ENCODE measurements around the gene ABCC9.
"Not testable (repeated sequence)": the region's sequence is repeated elsewhere in the genome, so short reads cannot be mapped to it uniquely, and the experiment has no call there.

ABCC9 gene

DNA sequence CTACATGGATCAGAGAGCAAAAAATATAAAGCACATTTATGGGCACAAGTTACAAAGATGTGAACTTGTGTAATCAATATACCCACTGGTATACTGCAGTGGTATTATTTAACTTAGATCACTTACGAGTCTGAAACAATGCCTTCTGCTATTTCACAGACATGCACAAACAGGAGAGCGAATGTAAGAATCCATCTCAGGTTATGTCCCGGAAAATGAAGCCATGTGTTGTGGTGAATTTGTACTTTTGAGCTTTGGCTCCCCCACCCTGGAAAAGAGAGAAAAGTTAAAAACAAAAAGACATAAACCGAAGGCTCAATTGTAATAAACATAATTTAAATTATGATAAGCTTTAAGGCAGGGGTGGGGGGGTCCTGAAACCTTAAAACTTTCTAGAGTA lies 7.6 kb downstream of the ABCC9 start:
- no peak for DNase-seq (ENCODE audit: low spot score)

- not testable (repeated sequence) for DNase-seq (ENCODE audit: low spot score)
Measured at GRCh38 chr12:21929972-21930371, 11.3 kb downstream of the ABCC9 start.

- DNase-seq (ENCODE audit: low spot score) = no peak
Measured at GRCh38 chr12:21925296-21925913, 15.8 kb downstream of the ABCC9 start.

DNA sequence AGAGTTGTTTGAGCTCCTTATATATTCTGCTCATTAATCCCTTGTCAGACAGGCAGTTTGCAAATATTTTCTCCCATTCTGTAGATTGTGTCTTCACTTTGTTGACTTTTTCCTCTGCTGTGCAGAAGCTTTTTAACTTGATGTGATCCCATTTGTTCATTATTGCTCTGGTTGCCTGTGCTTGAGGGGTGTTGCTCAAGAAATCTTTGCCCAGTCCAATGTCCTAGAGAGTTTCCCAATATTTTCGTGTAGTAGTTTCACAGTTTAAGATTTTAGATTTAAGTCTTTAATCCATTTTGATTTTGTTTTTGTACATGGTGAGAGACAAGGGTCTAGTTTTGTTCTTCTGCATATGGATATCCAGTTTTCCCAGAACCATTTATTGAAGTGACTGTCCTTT lies 19.8 kb downstream of the ABCC9 start:
- DNase-seq (ENCODE audit: low spot score) = no peak

DNA sequence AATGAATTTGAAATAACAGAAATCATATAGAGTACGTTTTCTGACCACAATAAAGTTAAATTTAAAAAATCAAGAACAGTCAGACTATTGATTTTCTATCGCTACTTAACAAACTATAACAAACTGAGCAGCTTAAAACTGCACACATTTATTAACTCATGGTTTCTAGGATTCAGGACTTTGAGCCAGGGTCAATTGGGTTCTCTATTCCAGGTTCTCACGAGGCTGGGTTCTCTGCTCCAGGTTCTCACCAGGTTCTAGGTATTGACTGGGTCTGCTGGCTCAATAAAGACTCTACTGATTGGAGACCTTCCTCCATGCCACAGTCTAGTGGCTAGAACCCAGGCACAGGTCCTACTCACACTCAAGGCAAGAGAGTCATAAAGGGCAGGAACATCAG lies 22.8 kb downstream of the ABCC9 start:
- no peak for DNase-seq (ENCODE audit: low spot score)

GRCh38 chr12:21913823-21914222 lies 27.4 kb downstream of the ABCC9 start:
- no peak for DNase-seq (ENCODE audit: low spot score)

DNA sequence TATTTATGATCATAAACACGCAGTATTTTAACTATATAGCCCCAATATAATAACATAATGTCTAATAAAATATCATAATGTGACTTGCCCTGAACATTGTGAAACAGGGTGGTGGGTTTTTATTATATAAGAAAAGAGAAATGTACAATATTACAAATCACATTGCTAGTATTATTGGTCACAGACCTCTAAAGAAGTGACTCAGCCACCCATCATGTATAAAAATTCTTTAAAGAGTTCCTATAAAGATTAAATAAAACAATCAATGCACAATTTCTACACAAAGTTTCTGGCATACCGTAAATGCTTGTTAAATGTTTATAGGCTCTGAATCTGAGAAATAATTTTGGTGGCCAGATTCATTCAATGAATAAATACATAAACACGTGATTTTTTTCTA lies 28.9 kb downstream of the ABCC9 start:
- DNase-seq (ENCODE audit: low spot score) = no peak

- DNase-seq (ENCODE audit: low spot score) = no peak
Measured at GRCh38 chr12:21911832-21912231, 29.4 kb downstream of the ABCC9 start.

- DNase-seq (ENCODE audit: low spot score) = no peak
Measured at GRCh38 chr12:21910657-21911056, 30.6 kb downstream of the ABCC9 start.

DNA sequence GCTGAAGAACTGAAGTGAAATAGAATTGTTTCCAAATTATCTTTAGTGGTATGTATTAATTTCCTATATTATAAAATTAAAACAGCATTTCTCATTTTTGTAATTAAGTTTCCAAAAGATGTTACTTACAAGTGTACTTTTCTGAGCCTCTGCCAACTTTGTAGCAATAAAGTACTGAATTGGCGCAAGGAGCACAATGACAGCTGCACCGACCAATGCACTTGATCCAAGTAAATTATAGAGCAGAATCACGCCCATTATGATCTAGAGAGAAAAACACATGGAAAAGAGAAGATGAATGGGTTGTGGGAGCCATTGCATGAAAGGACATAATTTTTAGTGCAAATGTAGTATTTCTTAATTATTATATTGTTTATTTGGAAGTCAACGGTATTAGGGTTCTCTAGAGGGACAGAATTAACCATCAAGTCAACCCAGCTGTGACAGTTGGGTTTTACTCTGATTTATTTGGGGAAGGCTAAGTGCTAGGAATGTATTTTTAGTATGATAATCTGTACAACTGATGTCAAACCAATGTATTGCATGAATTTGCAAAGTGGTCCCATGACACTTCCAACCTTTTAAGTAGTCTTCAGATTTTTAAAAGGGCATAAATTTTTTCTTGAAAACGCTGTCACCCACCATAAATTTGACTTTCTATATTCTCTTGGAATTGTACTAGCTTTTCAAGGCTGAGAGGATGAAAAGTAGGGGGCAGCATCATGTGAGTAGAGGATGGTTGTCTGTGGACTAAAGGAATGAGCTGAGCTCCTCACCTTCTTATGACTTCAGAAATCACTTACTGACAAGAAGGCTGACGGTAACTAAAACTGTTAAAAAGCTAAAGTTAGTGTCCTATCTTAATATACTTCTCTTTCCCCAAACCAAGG lies 33.0 kb downstream of the ABCC9 start:
- DNase-seq (ENCODE audit: low spot score) = no peak

- DNase-seq (ENCODE audit: low spot score) = no peak
Measured at GRCh38 chr12:21906919-21907493, 34.2 kb downstream of the ABCC9 start.

DNA sequence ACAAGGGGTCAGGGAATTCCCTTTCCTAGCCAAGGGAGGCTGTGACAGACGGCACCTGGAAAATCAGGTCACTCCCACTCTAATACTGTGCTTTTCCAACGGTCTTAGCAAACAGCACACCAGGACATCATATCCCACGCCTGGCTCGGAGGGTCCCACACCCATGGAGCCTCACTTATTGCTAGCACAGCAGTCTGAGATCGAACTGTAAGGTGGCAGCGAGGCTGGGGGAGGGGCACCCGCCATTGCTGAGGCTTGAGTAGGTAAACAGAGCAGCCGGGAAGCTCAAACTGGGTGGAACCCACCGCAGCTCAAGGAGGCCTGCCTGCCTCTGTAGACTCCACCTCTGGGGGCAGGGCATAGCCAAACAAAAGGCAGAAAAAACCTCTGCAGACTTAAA lies 41.7 kb downstream of the ABCC9 start:
- DNase-seq (ENCODE audit: low spot score) = not testable (repeated sequence)

- no peak for DNase-seq (ENCODE audit: low spot score)
Measured at GRCh38 chr12:21895651-21896050, 45.6 kb downstream of the ABCC9 start.

GRCh38 chr12:21894792-21895595 lies 46.2 kb downstream of the ABCC9 start:
- DNase-seq (ENCODE audit: low spot score) = no peak

GRCh38 chr12:21893924-21894323 lies 47.3 kb downstream of the ABCC9 start:
- no peak for DNase-seq (ENCODE audit: low spot score)

- DNase-seq (ENCODE audit: low spot score) = peak; percentile 18
Measured at GRCh38 chr12:21892341-21892740, 48.9 kb downstream of the ABCC9 start.

- DNase-seq (ENCODE audit: low spot score) = peak; percentile 12
Measured at GRCh38 chr12:21891751-21892217, 49.4 kb downstream of the ABCC9 start.

DNA sequence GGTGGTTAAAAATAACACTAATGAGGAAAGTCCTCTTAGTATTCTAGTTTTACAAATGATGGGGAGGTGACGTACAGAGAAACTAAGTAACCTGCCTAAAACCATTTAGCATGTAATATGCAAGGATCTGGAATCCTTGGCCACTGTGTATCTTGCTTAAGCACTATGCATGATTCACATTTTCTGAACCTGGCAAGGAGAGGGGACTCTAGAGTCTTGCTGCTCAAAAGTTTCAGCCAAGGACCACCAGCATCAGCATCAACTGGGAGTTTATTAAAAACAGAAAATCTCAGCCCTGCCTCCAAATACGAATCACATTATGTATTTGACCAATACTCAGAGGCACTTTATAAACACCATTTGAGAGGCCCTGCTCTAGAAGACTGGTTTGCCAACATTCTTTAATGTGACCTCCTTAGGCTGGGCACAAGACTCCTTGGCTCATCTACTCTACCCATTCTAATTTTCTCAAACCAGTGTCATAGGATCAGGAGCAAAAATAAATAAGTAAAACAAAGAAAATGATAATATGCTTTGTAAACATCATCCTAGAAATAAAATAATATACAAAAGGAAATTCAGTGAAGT lies 52.9 kb downstream of the ABCC9 start:
- no peak for DNase-seq (ENCODE audit: low spot score)

DNA sequence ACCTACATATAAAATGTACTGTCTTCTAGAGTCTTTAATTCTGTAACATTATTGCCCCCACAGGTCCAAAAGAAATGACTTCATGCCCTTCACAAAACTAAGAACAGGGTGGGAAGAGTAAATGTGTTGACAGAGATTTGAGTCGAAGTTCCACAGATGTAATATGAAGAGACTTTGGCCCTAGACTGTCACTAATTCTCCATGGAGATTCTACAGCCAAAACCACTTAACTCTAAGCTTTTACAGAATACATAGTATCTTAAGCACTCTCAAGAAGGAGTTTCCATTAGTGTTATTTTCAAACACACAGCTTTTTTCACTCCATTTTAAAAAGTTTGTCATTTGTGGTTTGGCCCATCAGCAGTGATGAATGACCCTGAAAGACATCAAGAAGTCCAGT lies 56.3 kb downstream of the ABCC9 start:
- no peak for DNase-seq (ENCODE audit: low spot score)

- DNase-seq (ENCODE audit: low spot score) = no peak
Measured at GRCh38 chr12:21882635-21883034, 58.6 kb downstream of the ABCC9 start.

DNA sequence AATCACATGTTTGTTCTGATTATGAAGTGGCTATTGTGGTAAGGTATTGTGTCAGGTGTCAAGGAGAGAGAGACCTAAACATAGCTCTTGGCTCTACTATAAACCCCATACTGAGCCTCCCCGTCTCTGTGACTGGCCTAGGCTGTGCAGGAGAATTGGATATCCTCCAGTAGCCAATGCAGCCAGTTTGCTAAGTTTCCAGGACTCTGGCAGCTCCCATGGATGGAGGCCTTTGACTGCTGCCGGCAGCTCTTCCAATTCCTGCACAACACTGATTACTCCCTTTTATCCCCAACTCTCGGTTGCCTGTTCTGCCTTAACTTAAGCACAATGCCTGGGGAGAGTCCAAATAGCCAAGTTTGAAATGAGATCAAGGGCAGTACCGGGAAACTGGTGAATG lies 59.3 kb downstream of the ABCC9 start:
- DNase-seq (ENCODE audit: low spot score) = peak; percentile 31

GRCh38 chr12:21879312-21879711 lies 61.9 kb downstream of the ABCC9 start:
- DNase-seq (ENCODE audit: low spot score) = no peak
